Measurements from ENCODE around the gene CNTLN. TPM values are rescaled to one million over a fixed set of nuclear protein-coding genes. Genes with fewer than 3 reads are reported as not detected.
"Not testable (repeated sequence)": the region's sequence is repeated elsewhere in the genome, so short reads cannot be mapped to it uniquely, and the experiment has no call there.

The CNTLN gene
- total RNA-seq, 2 donors from 2014 or later = 0.40 to 0.50 TPM

DNA sequence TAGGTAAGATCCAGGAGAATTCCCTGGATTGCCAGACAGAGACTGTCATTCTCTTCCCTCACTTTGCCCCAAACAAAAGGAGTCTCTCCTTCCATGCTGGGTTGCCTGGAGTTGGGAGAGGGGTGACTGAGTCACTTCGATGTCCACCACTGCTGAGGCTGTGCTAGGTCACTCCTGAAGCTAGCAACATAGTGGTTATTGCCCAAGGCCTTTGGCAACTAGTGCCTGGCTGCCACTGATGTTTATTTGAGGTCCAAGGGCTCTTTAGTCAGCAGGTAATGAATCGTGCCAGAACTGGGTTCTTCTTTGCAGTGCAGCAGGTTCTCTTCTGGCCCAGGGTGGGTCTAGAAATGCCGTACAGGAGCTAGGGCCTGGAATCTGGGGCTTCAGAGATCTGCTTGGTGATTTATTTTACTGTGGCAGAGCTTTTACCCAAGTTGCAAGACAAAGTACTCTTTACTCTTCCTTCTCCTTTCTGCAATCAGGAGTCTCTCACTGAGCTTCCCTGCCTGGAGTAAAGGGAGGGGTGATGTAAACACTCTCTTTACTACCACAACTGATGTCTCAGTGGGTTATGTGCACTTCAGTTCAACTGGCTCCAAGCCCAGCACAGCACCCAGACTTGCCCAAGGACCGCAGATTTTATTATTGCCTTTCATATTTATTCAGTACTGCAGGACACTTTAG is 288.3 kb downstream of the CNTLN start:
- Mint-ChIP-seq H3K36me3 (ENCODE audit: low read depth) (no peaks in the 10 kb centered on the region), H3K4me1 (no peaks in the 10 kb centered on the region), H3K4me3 (no peak overlapping the region), H3K27ac (no peak overlapping the region), H3K27me3 (no peaks in the 10 kb centered on the region)
- no peaks in the 10 kb centered on the region for H3K9me3 ChIP-seq (ENCODE audit: control insufficient read depth, low read length, poor library complexity, severe bottlenecking)
- DNase-seq = no peak
- ATAC-seq = no peak

DNA sequence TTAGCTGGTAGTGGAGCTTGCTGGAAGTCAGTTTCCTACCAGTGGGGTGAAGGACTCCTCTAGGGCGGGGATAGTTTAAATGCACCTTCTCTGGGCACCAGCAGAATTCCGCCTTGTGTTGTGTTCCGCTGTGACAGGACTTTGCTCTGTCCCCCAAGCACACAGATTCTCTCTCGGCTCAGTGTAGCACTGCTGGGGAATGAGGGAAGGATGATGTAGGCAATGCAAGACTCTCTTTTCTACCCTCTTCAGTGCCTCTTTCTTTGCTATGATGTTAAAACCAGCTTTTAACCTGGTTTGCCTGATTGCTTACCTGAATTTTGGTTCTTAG is 288.8 kb downstream of the CNTLN start:
- Mint-ChIP-seq H3K4me3 (no peak overlapping the region), H3K36me3 (ENCODE audit: low read depth) (no peaks in the 10 kb centered on the region), H3K27ac (no peak overlapping the region), H3K27me3 (no peaks in the 10 kb centered on the region), H3K4me1 (no peaks in the 10 kb centered on the region)
- ATAC-seq (no peak), DNase-seq (no peak)
- H3K9me3 ChIP-seq (ENCODE audit: control insufficient read depth, low read length, poor library complexity, severe bottlenecking) = no peaks in the 10 kb centered on the region

DNA sequence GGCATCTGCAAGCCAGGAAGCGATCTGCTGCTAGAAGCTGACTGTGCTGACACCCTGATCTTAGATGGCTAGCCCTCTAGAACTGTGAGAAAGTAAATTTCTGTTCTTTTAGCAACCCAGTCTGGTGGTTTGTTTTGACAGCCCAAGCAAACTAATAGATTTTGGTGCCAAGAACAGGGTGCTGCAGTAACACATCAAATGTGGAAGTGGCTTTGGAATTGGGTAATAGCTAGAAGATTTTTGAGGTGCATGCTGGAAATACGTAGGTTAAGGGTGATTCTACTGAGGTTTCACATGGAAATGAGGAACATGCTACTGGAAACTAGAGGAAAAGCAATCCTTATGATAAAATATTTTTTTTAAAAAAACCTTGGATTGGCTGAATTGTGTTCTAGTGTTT is 290.5 kb downstream of the CNTLN start:
- no peak overlapping the region for H3K27ac Mint-ChIP-seq
- no peaks in the 10 kb centered on the region for H3K36me3 Mint-ChIP-seq (ENCODE audit: low read depth)
- H3K4me1 Mint-ChIP-seq = no peaks in the 10 kb centered on the region
- H3K9me3 ChIP-seq (ENCODE audit: control insufficient read depth, low read length, poor library complexity, severe bottlenecking) = no peaks in the 10 kb centered on the region
- ATAC-seq (no peak), DNase-seq (no peak)
- H3K4me3 Mint-ChIP-seq = no peak overlapping the region
- H3K27me3 Mint-ChIP-seq = no peaks in the 10 kb centered on the region

DNA sequence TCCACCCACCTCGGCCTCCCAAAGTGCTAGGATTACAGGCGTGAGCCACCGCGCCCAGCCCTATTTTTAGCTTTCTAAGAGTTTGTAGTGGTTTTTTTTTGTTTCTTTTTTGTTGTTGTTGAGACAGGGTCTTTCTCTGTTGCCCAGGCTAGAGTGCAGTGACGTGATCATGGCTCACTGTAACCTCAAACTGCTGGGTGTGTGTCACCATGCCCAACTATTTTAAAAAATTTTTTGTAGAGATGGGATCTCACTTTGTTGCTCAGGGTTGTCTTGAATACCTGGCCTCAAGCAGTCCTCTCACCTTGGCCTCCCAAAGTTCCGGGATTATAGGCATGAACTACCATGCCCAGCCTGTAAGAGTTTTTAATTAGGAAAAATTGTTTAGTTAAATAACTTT is 298.7 kb downstream of the CNTLN start:
- Mint-ChIP-seq H3K27me3 (no peaks in the 10 kb centered on the region), H3K36me3 (ENCODE audit: low read depth) (no peaks in the 10 kb centered on the region), H3K4me1 (no peaks in the 10 kb centered on the region), H3K27ac (no peak overlapping the region), H3K4me3 (no peak overlapping the region)
- ATAC-seq (no peak), DNase-seq (no peak)
- no peaks in the 10 kb centered on the region for H3K9me3 ChIP-seq (ENCODE audit: control insufficient read depth, low read length, poor library complexity, severe bottlenecking)

DNA sequence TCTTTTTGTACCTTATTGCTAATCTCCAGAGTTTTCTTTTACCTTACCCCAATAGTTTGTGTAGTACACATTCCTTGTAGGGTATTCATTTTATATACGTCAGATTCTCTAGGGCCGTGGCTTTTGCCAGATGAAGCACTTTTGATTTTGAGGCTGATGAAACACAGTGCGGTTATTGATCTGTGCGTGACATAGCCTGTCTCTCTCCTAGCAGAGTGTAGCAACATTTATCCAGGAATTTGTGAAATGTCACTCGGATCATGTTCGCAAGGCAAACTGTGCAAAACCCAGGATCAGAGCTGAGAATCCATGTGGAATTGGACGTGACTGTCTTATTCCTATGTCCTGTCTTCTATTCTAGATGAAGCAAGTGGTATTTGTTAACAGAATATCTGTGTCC is 302.0 kb downstream of the CNTLN start:
- no peak for ATAC-seq
- Mint-ChIP-seq H3K36me3 (ENCODE audit: low read depth) (no peaks in the 10 kb centered on the region), H3K4me3 (no peak overlapping the region), H3K27me3 (no peaks in the 10 kb centered on the region), H3K4me1 (no peaks in the 10 kb centered on the region), H3K27ac (no peak overlapping the region)
- H3K9me3 ChIP-seq (ENCODE audit: control insufficient read depth, low read length, poor library complexity, severe bottlenecking) = no peaks in the 10 kb centered on the region
- no peak for DNase-seq

DNA sequence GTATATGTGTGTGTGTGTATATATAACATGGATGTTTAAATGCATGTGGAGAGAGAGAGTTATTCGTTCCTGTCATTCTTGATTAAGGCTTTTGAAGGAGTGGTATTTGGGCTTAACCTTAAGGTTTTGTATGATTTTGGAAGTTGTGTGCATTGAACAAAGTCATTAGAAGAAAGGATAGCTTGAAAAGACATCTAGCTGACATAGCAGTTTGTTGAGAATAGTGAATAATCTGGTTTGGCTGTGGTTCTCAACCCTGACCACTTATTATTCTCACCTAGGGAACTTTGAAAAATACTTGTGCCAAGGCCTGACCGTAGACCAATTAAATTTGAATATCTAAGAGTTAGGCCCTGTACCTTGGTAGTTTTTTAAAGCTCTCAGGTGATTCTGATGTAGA is 303.0 kb downstream of the CNTLN start:
- Mint-ChIP-seq H3K4me3 (no peak overlapping the region), H3K27ac (no peak overlapping the region), H3K27me3 (no peaks in the 10 kb centered on the region), H3K36me3 (ENCODE audit: low read depth) (no peaks in the 10 kb centered on the region), H3K4me1 (no peaks in the 10 kb centered on the region)
- no peak for ATAC-seq
- H3K9me3 ChIP-seq (ENCODE audit: control insufficient read depth, low read length, poor library complexity, severe bottlenecking) = no peaks in the 10 kb centered on the region
- DNase-seq = no peak

DNA sequence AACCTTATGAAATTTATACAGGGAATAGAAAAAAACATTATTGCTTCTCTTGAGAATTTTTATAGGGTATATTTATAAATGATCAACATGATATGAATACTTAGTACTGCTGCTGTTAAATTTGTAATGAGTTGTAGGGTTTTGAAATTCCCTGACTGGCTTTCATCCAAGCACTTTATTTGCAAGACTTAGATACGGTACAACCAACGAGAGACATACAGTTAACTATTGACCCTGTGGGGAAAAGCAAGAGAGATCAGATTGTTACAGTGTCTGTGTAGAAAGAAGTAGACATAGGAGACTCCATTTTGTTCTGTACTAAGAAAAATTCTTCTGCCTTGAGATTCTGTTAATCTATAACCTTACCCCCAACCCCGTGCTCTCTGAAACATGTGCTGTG is 310.3 kb downstream of the CNTLN start:
- DNase-seq; H3K9me3 ChIP-seq (ENCODE audit: control insufficient read depth, low read length, poor library complexity, severe bottlenecking); ATAC-seq; H3K4me3 Mint-ChIP-seq; H3K36me3 Mint-ChIP-seq (ENCODE audit: low read depth); H3K27ac Mint-ChIP-seq; H3K4me1 Mint-ChIP-seq; H3K27me3 Mint-ChIP-seq: not testable (repeated sequence)

DNA sequence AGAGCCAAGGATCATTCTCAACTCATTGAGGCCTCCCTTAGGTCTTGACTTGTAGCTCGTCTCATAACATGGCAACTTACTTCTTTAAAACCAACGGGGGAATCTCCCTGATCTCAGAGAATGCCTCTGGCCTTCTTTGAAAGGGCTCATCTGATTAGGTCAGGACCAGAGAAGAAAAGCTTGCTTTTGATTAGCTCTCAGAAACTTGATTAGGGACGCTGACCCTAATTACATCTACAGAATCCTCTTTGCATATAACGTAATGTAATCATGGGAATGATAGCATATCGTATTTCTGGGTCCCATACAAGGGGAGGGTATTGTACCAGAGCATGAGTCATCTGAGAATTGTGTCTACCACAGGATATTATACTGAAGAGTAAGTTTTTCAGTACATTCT is 318.9 kb downstream of the CNTLN start:
- ATAC-seq = no peak
- H3K9me3 ChIP-seq (ENCODE audit: control insufficient read depth, low read length, poor library complexity, severe bottlenecking) = no peaks in the 10 kb centered on the region
- DNase-seq = no peak
- Mint-ChIP-seq H3K4me3 (no peak overlapping the region), H3K4me1 (no peaks in the 10 kb centered on the region), H3K36me3 (ENCODE audit: low read depth) (no peaks in the 10 kb centered on the region), H3K27ac (no peak overlapping the region), H3K27me3 (no peaks in the 10 kb centered on the region)

DNA sequence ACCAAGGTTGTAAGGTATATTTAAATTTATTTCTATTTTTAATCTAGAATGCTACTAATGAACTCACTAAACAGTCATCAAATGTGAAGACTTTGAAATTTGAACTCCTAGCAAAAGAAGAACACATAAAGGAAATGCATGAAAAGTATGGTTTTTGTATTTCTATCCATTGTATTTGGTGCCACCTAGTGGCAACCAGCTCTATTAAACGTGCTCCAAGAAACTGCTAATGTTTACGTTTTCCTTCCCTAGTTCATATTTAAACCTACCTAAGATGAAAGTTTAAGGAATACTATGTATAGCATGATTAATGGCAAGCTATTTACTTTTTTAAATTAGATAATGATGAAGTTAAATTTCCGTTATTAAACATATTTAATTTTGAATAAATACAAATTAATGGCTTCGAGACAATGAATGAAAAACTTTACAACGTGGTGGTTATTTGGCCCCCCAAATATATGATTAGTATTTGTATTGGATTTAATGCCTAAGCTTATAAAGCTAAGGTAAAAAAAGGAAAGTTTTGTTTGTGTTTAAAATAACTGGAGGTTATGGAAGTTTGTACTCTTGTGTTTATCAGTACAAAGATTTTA is 328.1 kb downstream of the CNTLN start:
- no peaks in the 10 kb centered on the region for H3K9me3 ChIP-seq (ENCODE audit: control insufficient read depth, low read length, poor library complexity, severe bottlenecking)
- no peak for ATAC-seq
- no peak for DNase-seq
- H3K27ac Mint-ChIP-seq = no peak overlapping the region
- H3K4me3 Mint-ChIP-seq = no peak overlapping the region
- H3K36me3 Mint-ChIP-seq (ENCODE audit: low read depth) = no peaks in the 10 kb centered on the region
- H3K27me3 Mint-ChIP-seq = no peaks in the 10 kb centered on the region
- no peaks in the 10 kb centered on the region for H3K4me1 Mint-ChIP-seq

DNA sequence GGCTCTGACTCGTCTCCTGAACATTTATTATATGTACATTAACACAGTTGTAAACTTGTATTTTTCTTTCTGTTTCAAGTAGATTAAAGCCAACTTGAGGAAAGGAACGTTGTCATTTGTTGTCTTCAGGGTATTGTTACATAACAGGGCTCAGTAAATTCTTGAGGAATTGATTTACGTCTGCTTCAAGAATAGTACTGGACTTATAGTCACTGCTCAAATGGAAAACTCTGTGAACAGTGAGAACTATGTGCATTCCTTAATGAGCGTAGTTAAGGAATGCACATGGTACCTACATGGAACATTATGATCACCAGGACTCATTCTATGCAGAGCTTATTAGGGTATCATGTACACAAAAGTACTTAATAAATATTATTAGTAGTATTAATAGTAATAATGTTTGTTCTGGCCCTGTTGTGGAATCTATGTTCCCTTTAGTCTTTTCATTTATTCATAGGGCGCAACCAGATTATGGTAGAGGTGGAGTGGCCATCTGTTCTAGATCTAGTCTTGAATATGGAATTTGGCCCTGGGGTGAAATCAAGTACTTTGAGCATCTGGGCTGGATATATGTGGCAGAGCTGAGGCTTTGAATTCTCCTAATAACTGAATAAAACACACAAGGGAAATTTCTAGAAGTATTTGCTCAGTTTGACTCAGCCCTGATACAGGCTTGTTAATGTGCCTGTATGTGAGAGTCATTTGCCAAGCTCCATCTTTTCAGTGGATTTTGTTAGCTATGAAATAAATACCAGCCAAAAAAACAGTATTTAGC is 335.4 kb downstream of the CNTLN start:
- no peak for ATAC-seq
- H3K9me3 ChIP-seq (ENCODE audit: control insufficient read depth, low read length, poor library complexity, severe bottlenecking) = no peaks in the 10 kb centered on the region
- no peak for DNase-seq
- H3K4me3 Mint-ChIP-seq = no peak overlapping the region
- no peaks in the 10 kb centered on the region for H3K4me1 Mint-ChIP-seq
- H3K27me3 Mint-ChIP-seq = no peaks in the 10 kb centered on the region
- no peaks in the 10 kb centered on the region for H3K36me3 Mint-ChIP-seq (ENCODE audit: low read depth)
- no peak overlapping the region for H3K27ac Mint-ChIP-seq

DNA sequence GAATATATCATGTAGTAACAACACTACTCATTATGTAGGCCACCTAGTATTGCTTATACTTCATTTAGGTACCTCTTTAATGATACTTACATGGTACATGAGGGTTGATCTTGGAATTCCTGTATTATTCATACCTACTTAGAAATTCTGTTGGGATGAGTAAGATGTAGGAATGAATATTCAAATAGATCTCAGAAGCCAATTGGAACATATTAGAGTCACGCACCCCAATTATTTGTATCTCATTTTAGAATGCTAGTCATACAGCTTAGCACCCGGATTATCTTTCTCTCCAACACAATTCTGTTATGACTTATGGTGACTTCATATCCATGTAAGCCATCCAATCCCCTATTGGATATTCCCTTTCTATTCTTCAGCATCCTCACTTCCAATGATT is 337.3 kb downstream of the CNTLN start:
- no peak overlapping the region for H3K27ac Mint-ChIP-seq
- no peak overlapping the region for H3K4me3 Mint-ChIP-seq
- no peaks in the 10 kb centered on the region for H3K27me3 Mint-ChIP-seq
- ATAC-seq (no peak), DNase-seq (no peak)
- no peaks in the 10 kb centered on the region for H3K36me3 Mint-ChIP-seq (ENCODE audit: low read depth)
- no peaks in the 10 kb centered on the region for H3K4me1 Mint-ChIP-seq
- H3K9me3 ChIP-seq (ENCODE audit: control insufficient read depth, low read length, poor library complexity, severe bottlenecking) = no peaks in the 10 kb centered on the region

DNA sequence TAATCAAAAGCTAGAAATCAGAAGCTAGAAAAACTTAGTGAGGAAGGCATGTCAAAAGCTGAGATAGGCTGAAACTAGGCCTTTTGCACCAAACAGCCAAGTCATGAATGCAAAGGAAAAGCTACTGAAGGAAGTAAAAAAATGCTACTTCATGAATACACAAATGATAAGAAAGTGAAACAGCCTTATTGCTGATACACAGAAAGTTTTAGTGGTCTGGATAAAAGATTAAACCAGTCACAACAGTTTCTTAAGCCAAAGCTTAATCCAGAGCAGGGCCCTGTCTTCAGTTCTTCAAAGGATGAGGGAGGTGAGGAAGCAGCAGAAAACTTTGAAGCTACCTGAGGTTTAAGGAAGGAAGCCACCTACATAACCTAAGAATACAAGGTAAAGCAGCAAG is 341.6 kb downstream of the CNTLN start:
- Mint-ChIP-seq H3K36me3 (ENCODE audit: low read depth) (no peaks in the 10 kb centered on the region), H3K4me3 (no peak overlapping the region), H3K4me1 (no peaks in the 10 kb centered on the region), H3K27me3 (no peaks in the 10 kb centered on the region), H3K27ac (no peak overlapping the region)
- no peak for ATAC-seq
- no peak for DNase-seq
- H3K9me3 ChIP-seq (ENCODE audit: control insufficient read depth, low read length, poor library complexity, severe bottlenecking) = no peaks in the 10 kb centered on the region

DNA sequence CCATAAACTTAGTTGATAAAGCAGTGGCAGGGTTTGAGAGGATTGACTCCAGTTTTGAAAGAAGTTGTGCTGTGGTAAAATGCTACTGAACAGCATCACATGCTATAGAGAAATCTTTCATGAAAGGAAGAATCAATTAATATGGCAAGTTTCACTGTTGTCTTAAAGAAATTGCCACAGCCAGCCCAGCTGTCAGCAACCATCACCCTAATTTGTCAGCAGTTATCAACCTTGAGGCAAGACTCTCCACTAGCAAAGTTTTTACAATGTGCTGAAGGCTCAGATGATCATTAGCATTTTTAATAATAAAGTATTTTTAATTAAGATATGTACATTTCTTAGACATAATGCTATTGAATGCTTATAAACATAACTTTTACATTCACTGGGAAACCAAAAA is 343.0 kb downstream of the CNTLN start:
- ATAC-seq (no peak), DNase-seq (no peak)
- H3K27ac Mint-ChIP-seq = no peak overlapping the region
- H3K36me3 Mint-ChIP-seq (ENCODE audit: low read depth) = no peaks in the 10 kb centered on the region
- no peak overlapping the region for H3K4me3 Mint-ChIP-seq
- H3K9me3 ChIP-seq (ENCODE audit: control insufficient read depth, low read length, poor library complexity, severe bottlenecking) = no peaks in the 10 kb centered on the region
- H3K4me1 Mint-ChIP-seq = no peaks in the 10 kb centered on the region
- H3K27me3 Mint-ChIP-seq = no peaks in the 10 kb centered on the region

DNA sequence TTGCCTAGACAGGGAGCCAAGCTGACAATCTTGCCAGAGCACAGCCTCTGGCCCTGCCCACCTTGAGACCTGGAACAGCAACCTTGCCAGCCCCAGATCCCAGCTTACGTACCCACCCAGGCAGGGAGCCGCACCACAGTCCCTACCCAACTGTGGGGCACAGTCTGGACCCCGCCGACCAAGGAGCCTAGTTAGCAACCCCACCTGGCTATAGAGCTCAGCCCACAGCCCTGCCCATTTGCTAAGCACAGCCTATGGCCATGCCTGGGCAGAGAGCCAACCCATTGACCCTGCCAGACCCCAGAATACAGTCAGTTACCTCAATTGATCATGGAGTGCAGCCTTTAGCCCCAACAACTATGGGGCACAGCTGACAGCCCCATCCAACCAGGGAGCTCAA is 346.1 kb downstream of the CNTLN start:
- DNase-seq (no peak), ATAC-seq (no peak)
- Mint-ChIP-seq H3K27ac (no peak overlapping the region), H3K27me3 (no peaks in the 10 kb centered on the region), H3K4me1 (no peaks in the 10 kb centered on the region), H3K4me3 (no peak overlapping the region), H3K36me3 (ENCODE audit: low read depth) (no peaks in the 10 kb centered on the region)
- no peaks in the 10 kb centered on the region for H3K9me3 ChIP-seq (ENCODE audit: control insufficient read depth, low read length, poor library complexity, severe bottlenecking)

Data from T-helper 17 cell (primary cell).